H1 (cell line): ENCODE results near the gene ICA1. TPM values are rescaled to one million over a fixed set of nuclear protein-coding genes. Genes with fewer than 3 reads are reported as not detected.

Experiments used
- CTCF ChIA-PET: fragments of 300-600 bp; sonication (Branson Sonifier 250); formaldehyde crosslinking; loops from one replicate; lab custom pipeline; 2021; ENCODE audit not compliant: partially characterized antibody; lab: Charles Lee
- POLR2A ChIA-PET: fragments of 300-600 bp; sonication (Branson Sonifier 250); formaldehyde crosslinking; loops from one replicate; lab custom pipeline; 2021; ENCODE audit warnings: inconsistent platforms; ENCODE audit not compliant: partially characterized antibody; lab: Charles Lee
- DNase-seq, 2 experiments: peaks; one replicate each; pipeline versions ENCODE4 v3.0.0 to v3.0.0-alpha.2; 2010 to 2022; ENCODE audit warnings: low spot score in 2 of 2, low read depth in 1 of 2, mixed read lengths in 1 of 2
- FAIRE-seq: peaks from 2 replicates; lab custom pipeline; 2011; peaks lifted over from hg19 to GRCh38; lab: Jason Lieb, UNC
- H2AFZ ChIP-seq: 2 replicates; pipeline ENCODE4 v1.8.1; 2012; ENCODE audit warnings: low read length, inconsistent platforms
- H2AK5ac ChIP-seq: 2 replicates; pipeline ENCODE4 v1.6.1; 2013; ENCODE audit warnings: low read depth, low read length
- H2BK120ac ChIP-seq: replicated peaks from 2 replicates; pipeline ENCODE3; 2013; ENCODE audit warnings: low read depth, low read length, inconsistent platforms
- H2BK12ac ChIP-seq: 2 replicates; pipeline ENCODE4 v1.6.1; 2013; ENCODE audit warnings: low read depth, low read length
- H2BK15ac ChIP-seq: 2 replicates; pipeline ENCODE4 v1.6.1; 2013; ENCODE audit warnings: low read length
- H2BK20ac ChIP-seq: 2 replicates; pipeline ENCODE4 v1.6.1; 2013; ENCODE audit warnings: low read length
- H2BK5ac ChIP-seq: 2 replicates; pipeline ENCODE4 v1.6.1; 2013; ENCODE audit warnings: low read depth, low read length
- H3K14ac ChIP-seq: 2 replicates; pipeline ENCODE4 v1.6.1; 2013; ENCODE audit warnings: inconsistent platforms; ENCODE audit not compliant: insufficient read length
- H3K18ac ChIP-seq: 2 replicates; pipeline ENCODE4 v1.6.1; 2013; ENCODE audit warnings: low read length; ENCODE audit errors: extremely low read depth
- H3K23ac ChIP-seq: 2 replicates; pipeline ENCODE4 v1.6.1; 2013; ENCODE audit warnings: inconsistent platforms; ENCODE audit not compliant: insufficient read length
- H3K23me2 ChIP-seq: 2 replicates; pipeline ENCODE4 v1.6.1; 2013; ENCODE audit warnings: low read depth, low read length
- H3K27ac ChIP-seq: 2 replicates; pipeline ENCODE4 v1.6.1; 2011; ENCODE audit warnings: low read depth, low read length, inconsistent platforms
- H3K27me3 ChIP-seq, 4 experiments: replicated peaks in 1 of 4; 1 replicate in 1 of 4; 2 replicates in 3 of 4; pipeline versions ENCODE4 v1.6.1 to v1.8.1; 2011 to 2013; ENCODE audit warnings: low read length in 3 of 4, mild to moderate bottlenecking in 3 of 4, inconsistent platforms in 2 of 4, mixed read lengths in 2 of 4, moderate library complexity in 1 of 4; ENCODE audit not compliant: control insufficient read depth in 3 of 4, insufficient read depth in 3 of 4; ENCODE audit errors: extremely low read depth in 1 of 4
- H3K36me3 ChIP-seq, 4 experiments: 2 replicates each; pipeline versions ENCODE4 v1.6.1 to v1.8.1; 2011 to 2013; ENCODE audit warnings: mild to moderate bottlenecking in 4 of 4, low read length in 3 of 4, moderate library complexity in 2 of 4, control low read depth in 1 of 4, inconsistent platforms in 1 of 4; ENCODE audit not compliant: insufficient read depth in 4 of 4, control insufficient read depth in 2 of 4
- H3K4ac ChIP-seq: replicated peaks from 2 replicates; pipeline ENCODE3; 2013; ENCODE audit warnings: low read length, low read depth, mixed read lengths, inconsistent platforms; ENCODE audit not compliant: insufficient read length
- H3K4me1 ChIP-seq, 4 experiments: replicated peaks in 1 of 4; 1 replicate in 1 of 4; 2 replicates in 3 of 4; pipeline versions ENCODE4 v1.6.1 to v1.8.1; 2011 to 2013; ENCODE audit warnings: low read length in 3 of 4, inconsistent platforms in 2 of 4, mixed read lengths in 1 of 4; ENCODE audit not compliant: insufficient read depth in 4 of 4, control insufficient read depth in 3 of 4
- H3K4me2 ChIP-seq, 2 experiments: 2 replicates each; pipeline versions ENCODE4 v1.6.1 to v1.8.1; 2011 to 2013; ENCODE audit warnings: low read depth in 2 of 2, low read length in 2 of 2, control low read depth in 1 of 2, inconsistent platforms in 1 of 2, mild to moderate bottlenecking in 1 of 2; ENCODE audit not compliant: insufficient read depth in 1 of 2
- H3K4me3 ChIP-seq, 4 experiments: fragments of 200-600, 300-600 bp in 1 of 4; sonication (generic), shearing (Covaris generic), sonication (Bioruptor Twin) in 1 of 4; 2 replicates each; pipeline versions ENCODE4 v1.5.1 to v1.8.1; 2011 to 2016; ENCODE audit warnings: low read length in 4 of 4, low read depth in 3 of 4, control low read depth in 2 of 4, inconsistent platforms in 2 of 4, mild to moderate bottlenecking in 2 of 4, mixed read lengths in 1 of 4, moderate library complexity in 1 of 4; ENCODE audit not compliant: insufficient read depth in 2 of 4; ENCODE audit errors: extremely low read depth in 1 of 4
- H3K56ac ChIP-seq: replicated peaks from 2 replicates; pipeline ENCODE3; 2013; ENCODE audit warnings: low read depth, mild to moderate bottlenecking, mixed read lengths, low read length, inconsistent platforms; ENCODE audit not compliant: insufficient read length
- H3K79me1 ChIP-seq: 2 replicates; pipeline ENCODE4 v1.6.1; 2013; ENCODE audit warnings: low read depth, low read length, control low read depth
- H3K79me2 ChIP-seq, 2 experiments: 2 replicates each; pipeline versions ENCODE4 v1.6.1 to v1.8.1; 2012 to 2013; ENCODE audit warnings: low read length in 2 of 2, mild to moderate bottlenecking in 2 of 2, inconsistent platforms in 1 of 2; ENCODE audit not compliant: insufficient read depth in 2 of 2, control insufficient read depth in 1 of 2
- H3K9ac ChIP-seq, 4 experiments: replicated peaks in 1 of 4; 1 replicate in 1 of 4; 2 replicates in 3 of 4; pipeline versions ENCODE4 v1.6.1 to v1.8.1; 2011 to 2013; ENCODE audit warnings: low read depth in 3 of 4, low read length in 3 of 4, control low read depth in 2 of 4, mild to moderate bottlenecking in 2 of 4, moderate library complexity in 2 of 4, inconsistent platforms in 1 of 4; ENCODE audit errors: extremely low read depth in 1 of 4
- H3K9me3 ChIP-seq, 2 experiments: 2 replicates each; pipeline versions ENCODE4 v1.6.1 to v1.8.1; 2012 to 2013; ENCODE audit warnings: mild to moderate bottlenecking in 2 of 2, moderate library complexity in 2 of 2, control low read depth in 1 of 2, inconsistent platforms in 1 of 2, low read depth in 1 of 2, low read length in 1 of 2, mixed read lengths in 1 of 2; ENCODE audit not compliant: insufficient read depth in 2 of 2
- H4K20me1 ChIP-seq, 2 experiments: replicated peaks in 1 of 2; 2 replicates each; pipeline versions ENCODE3 to v1.8.1; 2011 to 2013; ENCODE audit warnings: inconsistent platforms in 2 of 2, low read length in 2 of 2, mild to moderate bottlenecking in 1 of 2; ENCODE audit not compliant: insufficient read depth in 2 of 2, control insufficient read depth in 1 of 2
- H4K5ac ChIP-seq: 2 replicates; pipeline ENCODE4 v1.6.1; 2013; ENCODE audit warnings: low read length, low read depth, mixed read lengths, inconsistent platforms; ENCODE audit not compliant: insufficient read length
- H4K8ac ChIP-seq: 2 replicates; pipeline ENCODE4 v1.8.0; 2013; ENCODE audit warnings: mild to moderate bottlenecking, moderate library complexity, low read length, inconsistent platforms; ENCODE audit not compliant: insufficient read depth; ENCODE audit errors: extremely low read depth
- H4K91ac ChIP-seq: replicated peaks from 2 replicates; pipeline ENCODE3; 2013; ENCODE audit warnings: low read length, mixed read lengths, inconsistent platforms; ENCODE audit not compliant: insufficient read length
- BACH1 ChIP-seq: IDR thresholded peaks from 2 replicates; pipeline ENCODE4 v1.6.1; 2012; ENCODE audit warnings: low read length, improper control_type of control experiment
- CHD1 ChIP-seq: IDR thresholded peaks from 2 replicates; pipeline ENCODE4 v1.6.1; 2012; ENCODE audit warnings: low read depth, low read length, improper control_type of control experiment
- JUND ChIP-seq: IDR thresholded peaks from 2 replicates; pipeline ENCODE4 v1.6.1; 2011; ENCODE audit warnings: mild to moderate bottlenecking, improper control_type of control experiment, low read length
- KDM4A ChIP-seq: IDR thresholded peaks from one replicate; pipeline ENCODE4 v1.7.1; 2012; ENCODE audit warnings: low read depth, mild to moderate bottlenecking, moderate library complexity, low read length, inconsistent platforms; ENCODE audit not compliant: severe bottlenecking
- NRF1 ChIP-seq: IDR thresholded peaks from 2 replicates; pipeline ENCODE4 v1.6.1; 2011; ENCODE audit warnings: mild to moderate bottlenecking, low read depth, low read length, improper control_type of control experiment
- POLR2AphosphoS5 ChIP-seq: IDR thresholded peaks from 2 replicates; pipeline ENCODE4 v1.6.1; 2011; ENCODE audit warnings: low read depth, low read length
- SIN3A ChIP-seq, 2 experiments: IDR thresholded peaks in 1 of 2; conservative IDR thresholded peaks in 1 of 2; 2 replicates each; pipeline ENCODE4 v1.6.1; 2011 to 2012; ENCODE audit warnings: low read length in 2 of 2, improper control_type of control experiment in 1 of 2, low read depth in 1 of 2, mild to moderate bottlenecking in 1 of 2
- WGBS, 2 experiments: shearing (Covaris generic) in 1 of 2; methylation state at CpG; one replicate each; pipeline versions ENCODE4 v1.1.6 to v1.1.7; 2013 to 2015; ENCODE audit warnings: low lambda C conversion rate in 2 of 2, mixed read lengths in 2 of 2, inconsistent platforms in 1 of 2, low coverage in 1 of 2, missing lambda C conversion rate in 1 of 2; ENCODE audit not compliant: insufficient replicate concordance in 2 of 2, insufficient coverage in 1 of 2, insufficient read length in 1 of 2; ENCODE audit errors: extremely low coverage in 1 of 2, missing lambda C conversion rate in 1 of 2; 5-methylcytosine and 5-hydroxymethylcytosine counted together
- polyA plus RNA-seq, 7 experiments: library from polyadenylated mRNA; depleted of rRNA in 3 of 7; stranded (reverse) in 5 of 7; unstranded in 2 of 7; fragments of >200 nt in 5 of 7; fragments of 200-250 nt in 2 of 7; gene quantifications; 1 replicate in 5 of 7; 2 replicates in 1 of 7; 4 replicates in 1 of 7; pipeline versions ENCODE4 v1.2.1 to v1.2.3, GENCODE V29; 2011 to 2013; ENCODE audit warnings: missing spikeins in 2 of 7, mixed read lengths in 2 of 7
- total RNA-seq: library from RNA; stranded (reverse); fragmentation: NEBNext Ultra II Directional; extraction: Animal tissue kit (Norgen Biotek cat#: 25700); gene quantifications from 2 replicates; pipeline ENCODE4 v1.2.1, GENCODE V29; 2021
- TF ChIP-seq, protein P1 (sequence below), 3 experiments: IDR thresholded peaks; 1 replicate in 2 of 3; 2 replicates in 1 of 3; pipeline versions ENCODE4 v1.5.1 to v1.6.1; 2011; ENCODE audit warnings: low read length in 3 of 3, mild to moderate bottlenecking in 3 of 3, inconsistent platforms in 2 of 3, low read depth in 1 of 3, moderate library complexity in 1 of 3; ENCODE audit not compliant: insufficient read depth in 1 of 3; ENCODE audit errors: control extremely low read depth in 1 of 3

The ICA1 gene
- total and polyA plus RNA-seq, 2 of the 8 experiments (the other 6 are each of a cell fraction or from before 2014, with no cell fraction given): 14.9 to 37.1 TPM

- Histone ChIP-seq H3K36me3 (no peaks in the 10 kb centered on the region; a peak in 1 of 8 replicates), H3K9ac (no peak overlapping the region), H3K23ac (no peak overlapping the region), H4K8ac (no peak overlapping the region), H2BK120ac (no peak overlapping the region), H3K14ac (no peak overlapping the region), H2BK15ac (no peak overlapping the region), H3K27ac (no peak overlapping the region), H2BK12ac (no peak overlapping the region), H3K23me2 (peaks cover 6% of the 10 kb centered on the region; the same call in 1 of the 2 replicates), H3K79me1 (no peaks in the 10 kb centered on the region), H2BK20ac (no peak overlapping the region), H3K56ac (no peak overlapping the region), H2AFZ (no peak overlapping the region), H3K4me2 (no peak overlapping the region), H3K4me3 (no peak overlapping the region), H2AK5ac (no peak overlapping the region), H3K79me2 (no peaks in the 10 kb centered on the region), H3K4ac (no peak overlapping the region), H3K4me1 (peaks cover 0 to 2% (median under 1%) of the 10 kb centered on the region in 4 experiments; a peak in 1 of 7 replicates), H3K27me3 (no peaks in the 10 kb centered on the region), H2BK5ac (no peak overlapping the region), H3K9me3 (no peaks in the 10 kb centered on the region; a peak in 1 of 4 replicates), H4K91ac (no peak overlapping the region), H4K20me1 (peaks cover 0 to 2% of the 10 kb centered on the region in 2 experiments), H4K5ac (no peak overlapping the region), H3K18ac (no peak overlapping the region)
- CTCF ChIA-PET: interaction anchor here (0.6 to 1.1 kb wide), 3 partner anchors 10 to 290 kb away, joined by 3 read pairs; no protein-coding TSS in a partner anchor
- POLR2A ChIA-PET: no interaction called here
- FAIRE-seq (no peak), DNase-seq (no peak)
- WGBS, 2 experiments: 91% methylated on average over 2 of the region's 2 CpGs; no CpG with 5 or more reads in 1 of the 2 experiments
- TF ChIP-seq BACH1: no peak
- no peak for TF ChIP-seq POLR2AphosphoS5
- TF ChIP-seq KDM4A: no peak
- no peak for TF ChIP-seq CHD1
- TF ChIP-seq JUND: no peak
- no peak for TF ChIP-seq NRF1
- TF ChIP-seq, protein P1, sequence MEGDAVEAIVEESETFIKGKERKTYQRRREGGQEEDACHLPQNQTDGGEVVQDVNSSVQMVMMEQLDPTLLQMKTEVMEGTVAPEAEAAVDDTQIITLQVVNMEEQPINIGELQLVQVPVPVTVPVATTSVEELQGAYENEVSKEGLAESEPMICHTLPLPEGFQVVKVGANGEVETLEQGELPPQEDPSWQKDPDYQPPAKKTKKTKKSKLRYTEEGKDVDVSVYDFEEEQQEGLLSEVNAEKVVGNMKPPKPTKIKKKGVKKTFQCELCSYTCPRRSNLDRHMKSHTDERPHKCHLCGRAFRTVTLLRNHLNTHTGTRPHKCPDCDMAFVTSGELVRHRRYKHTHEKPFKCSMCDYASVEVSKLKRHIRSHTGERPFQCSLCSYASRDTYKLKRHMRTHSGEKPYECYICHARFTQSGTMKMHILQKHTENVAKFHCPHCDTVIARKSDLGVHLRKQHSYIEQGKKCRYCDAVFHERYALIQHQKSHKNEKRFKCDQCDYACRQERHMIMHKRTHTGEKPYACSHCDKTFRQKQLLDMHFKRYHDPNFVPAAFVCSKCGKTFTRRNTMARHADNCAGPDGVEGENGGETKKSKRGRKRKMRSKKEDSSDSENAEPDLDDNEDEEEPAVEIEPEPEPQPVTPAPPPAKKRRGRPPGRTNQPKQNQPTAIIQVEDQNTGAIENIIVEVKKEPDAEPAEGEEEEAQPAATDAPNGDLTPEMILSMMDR (IDR thresholded peaks at IDR 0.05; ENCODE audit: control extremely low read depth in 1 of 3, insufficient read depth in 1 of 3, low read depth in 1 of 3, low read length in 3 of 3): no peak
- no peak for TF ChIP-seq SIN3A (conservative IDR thresholded peaks at IDR 0.05 in 1 of 2, IDR thresholded peaks at IDR 0.05 in 1 of 2; ENCODE audit: low read depth in 1 of 2, low read length in 2 of 2)
These were observed 107.7 kb downstream of the ICA1 start for GRCh38 chr7:8154272-8154671.
